Epithelial cell of proximal tubule (primary cell): ENCODE measurements around the gene DUSP22. TPM values are rescaled to one million over a fixed set of nuclear protein-coding genes. Genes with fewer than 3 reads are reported as not detected.

Experiments
- DNase-seq: peaks from one replicate; pipeline ENCODE4 v3.0.0-alpha.2; 2011; ENCODE audit warnings: low read depth
- H3K4me3 ChIP-seq: 2 replicates; pipeline ENCODE4 v1.5.1; 2011; ENCODE audit warnings: low read depth, mild to moderate bottlenecking, low read length
- total RNA-seq: library from RNA; depleted of rRNA; stranded (reverse); fragments of >200 nt; gene quantifications from 2 replicates; pipeline ENCODE4 v1.2.3, GENCODE V29; 2015
- TF ChIP-seq, protein P1 (sequence below): conservative IDR thresholded peaks from 2 replicates; pipeline ENCODE4 v1.5.1; 2012; ENCODE audit warnings: low read depth, mild to moderate bottlenecking, low read length

Gene DUSP22
- total RNA-seq, 1 donor from 2014 or later: 25.3 TPM

DNA sequence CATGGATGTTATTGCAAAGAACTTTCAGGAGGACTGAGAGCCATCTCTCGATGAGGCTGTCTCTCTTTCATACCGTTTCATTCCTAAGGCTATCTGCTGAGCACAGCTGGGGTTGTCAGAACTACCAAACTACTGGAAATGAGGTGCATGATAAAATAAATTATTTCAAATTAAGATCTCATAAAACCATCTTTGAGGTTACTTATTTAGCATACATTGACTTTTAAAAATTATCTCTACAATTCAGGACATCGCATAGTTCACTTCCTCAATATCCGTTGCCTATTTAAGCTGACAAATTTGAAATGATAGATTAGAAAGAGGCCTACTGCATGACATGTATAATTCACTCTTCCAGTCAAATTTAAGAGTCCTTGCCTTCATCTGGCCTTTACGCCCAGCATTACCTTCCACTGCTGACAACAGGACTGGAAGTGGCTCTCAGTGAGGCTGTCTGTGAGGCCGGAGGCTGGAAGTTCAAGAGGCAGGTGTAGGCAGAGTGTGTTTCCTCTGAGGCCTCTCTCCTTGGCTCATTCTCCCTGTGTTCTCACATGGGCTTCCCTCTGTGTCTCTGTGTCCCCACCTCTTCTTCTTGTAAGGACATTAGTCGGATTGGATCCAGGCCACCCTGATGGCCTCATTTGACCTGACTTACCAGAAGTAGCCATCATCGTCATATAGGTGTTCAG, 12.8 kb upstream of the DUSP22 start:
- no peak overlapping the region for H3K4me3 ChIP-seq
- DNase-seq: no peak
- TF ChIP-seq, protein P1, sequence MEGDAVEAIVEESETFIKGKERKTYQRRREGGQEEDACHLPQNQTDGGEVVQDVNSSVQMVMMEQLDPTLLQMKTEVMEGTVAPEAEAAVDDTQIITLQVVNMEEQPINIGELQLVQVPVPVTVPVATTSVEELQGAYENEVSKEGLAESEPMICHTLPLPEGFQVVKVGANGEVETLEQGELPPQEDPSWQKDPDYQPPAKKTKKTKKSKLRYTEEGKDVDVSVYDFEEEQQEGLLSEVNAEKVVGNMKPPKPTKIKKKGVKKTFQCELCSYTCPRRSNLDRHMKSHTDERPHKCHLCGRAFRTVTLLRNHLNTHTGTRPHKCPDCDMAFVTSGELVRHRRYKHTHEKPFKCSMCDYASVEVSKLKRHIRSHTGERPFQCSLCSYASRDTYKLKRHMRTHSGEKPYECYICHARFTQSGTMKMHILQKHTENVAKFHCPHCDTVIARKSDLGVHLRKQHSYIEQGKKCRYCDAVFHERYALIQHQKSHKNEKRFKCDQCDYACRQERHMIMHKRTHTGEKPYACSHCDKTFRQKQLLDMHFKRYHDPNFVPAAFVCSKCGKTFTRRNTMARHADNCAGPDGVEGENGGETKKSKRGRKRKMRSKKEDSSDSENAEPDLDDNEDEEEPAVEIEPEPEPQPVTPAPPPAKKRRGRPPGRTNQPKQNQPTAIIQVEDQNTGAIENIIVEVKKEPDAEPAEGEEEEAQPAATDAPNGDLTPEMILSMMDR: no peak

GRCh38 chr6:280775-281468, 11.4 kb upstream of the DUSP22 start:
- TF ChIP-seq, protein P1: no peak
- no peak overlapping the region for H3K4me3 ChIP-seq
- no peak for DNase-seq

DNA sequence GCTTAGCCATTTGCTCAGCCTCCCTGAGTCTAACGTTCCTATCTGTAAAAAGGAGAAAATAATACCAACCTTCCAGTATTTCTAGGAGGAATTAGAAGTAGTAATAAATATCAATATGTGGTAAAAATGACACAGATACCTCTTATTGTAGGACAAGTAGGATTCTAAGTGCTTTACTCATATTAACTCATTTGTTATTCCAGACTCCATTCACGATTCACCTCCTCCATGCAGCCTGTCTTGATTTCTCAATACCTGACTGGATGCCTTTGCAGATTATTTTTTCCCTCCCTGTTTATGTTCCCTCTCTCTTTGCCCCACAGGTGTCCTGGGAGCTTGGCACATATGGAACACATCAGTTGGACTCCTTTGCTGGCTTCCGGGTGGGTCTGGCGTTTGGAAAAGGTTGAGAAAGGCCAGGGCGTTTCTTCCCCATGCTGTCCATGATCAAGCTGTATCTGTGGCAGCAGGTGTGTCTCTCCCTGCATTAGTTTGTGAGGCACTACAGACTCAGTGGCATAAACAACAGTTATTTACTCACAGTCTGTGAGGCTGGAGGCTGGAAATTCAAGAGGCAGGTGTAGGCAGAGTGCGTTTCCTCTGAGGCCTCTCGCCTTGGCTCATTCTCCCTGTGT, 10.7 kb upstream of the DUSP22 start:
- TF ChIP-seq, protein P1: no peak
- no peak overlapping the region for H3K4me3 ChIP-seq
- DNase-seq: no peak

DNA sequence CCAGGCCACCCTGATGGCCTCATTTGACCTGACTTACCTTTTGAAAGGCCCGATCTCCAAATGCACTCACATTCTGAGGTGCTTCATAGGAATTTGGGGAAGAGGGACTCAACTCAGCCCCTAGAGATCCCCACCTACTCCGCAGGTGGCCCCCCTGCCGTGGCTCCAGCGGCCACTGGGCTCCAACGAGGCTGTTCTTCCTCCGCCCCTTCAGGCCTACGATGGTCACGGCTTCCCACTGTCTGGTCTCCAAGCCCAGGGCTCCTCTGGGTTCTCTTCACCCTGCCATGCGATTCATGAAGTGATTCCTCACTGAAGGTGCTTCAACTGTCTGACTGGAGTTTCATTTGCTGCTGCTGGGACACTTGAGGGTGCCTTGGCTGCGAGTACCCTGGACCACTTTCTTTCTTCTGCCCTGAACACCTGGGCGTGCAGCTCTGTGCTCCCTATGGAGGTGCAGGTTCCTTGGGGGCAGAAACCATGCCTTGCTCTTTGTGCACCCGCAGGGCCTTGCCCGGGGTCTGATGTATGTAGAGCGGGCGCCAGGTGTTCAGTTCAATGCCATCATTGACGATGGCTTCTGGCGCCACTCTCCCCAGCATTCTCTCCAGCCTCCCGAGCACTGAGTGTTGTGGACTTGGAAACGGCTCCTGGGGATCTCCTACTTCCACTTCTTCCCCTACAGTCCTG, 10.0 kb upstream of the DUSP22 start:
- H3K4me3 ChIP-seq: no peak overlapping the region
- DNase-seq: no peak
- TF ChIP-seq, protein P1: no peak

GRCh38 chr6:282867-283416, 9.3 kb upstream of the DUSP22 start:
- TF ChIP-seq, protein P1: no peak
- no peak overlapping the region for H3K4me3 ChIP-seq
- no peak for DNase-seq

DNA sequence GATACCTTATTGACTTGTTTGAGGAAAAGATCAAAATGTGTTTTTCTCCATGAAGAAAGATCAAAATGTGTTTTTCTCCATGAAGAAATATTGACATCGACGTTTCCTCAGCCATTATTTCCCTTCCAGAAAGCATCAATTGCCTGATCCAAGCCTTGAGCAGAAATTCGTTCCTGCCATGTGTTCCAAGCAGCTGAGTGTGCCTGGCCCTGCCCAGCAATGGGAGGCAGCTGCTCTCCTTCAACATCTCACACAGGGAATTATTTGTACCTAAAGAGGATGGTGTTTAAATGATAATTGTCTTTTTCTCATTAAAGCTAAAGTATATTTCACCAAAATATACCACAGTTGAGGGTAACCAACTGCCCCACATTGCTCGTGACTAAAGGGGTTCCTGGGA, 7.8 kb upstream of the DUSP22 start:
- TF ChIP-seq, protein P1: no peak
- DNase-seq: no peak
- H3K4me3 ChIP-seq: no peak overlapping the region
